Liver (tissue), 9 donors: Measurements from ENCODE around the gene CREBL2. TPM values are rescaled to one million over a fixed set of nuclear protein-coding genes. Genes with fewer than 3 reads are reported as not detected.

ENCODE experiments used
- DNase-seq: peaks from one replicate; pipeline ENCODE4 v3.0.0-alpha.2; 2017; ENCODE audit warnings: low spot score
- H3K27ac ChIP-seq, 2 donors: one replicate each; pipeline ENCODE4 v1.7.0; 2013; ENCODE audit warnings: inconsistent platforms in 2 of 2, low read length in 2 of 2, control low read depth in 1 of 2, low read depth in 1 of 2, mild to moderate bottlenecking in 1 of 2
- H3K27me3 ChIP-seq, 4 donors: one replicate each; pipeline versions ENCODE4 v1.6.1 to v1.7.0; 2013; ENCODE audit warnings: low read length in 3 of 4, inconsistent platforms in 1 of 4, mild to moderate bottlenecking in 1 of 4, moderate library complexity in 1 of 4; ENCODE audit not compliant: control insufficient read depth in 4 of 4, insufficient read depth in 4 of 4
- H3K36me3 ChIP-seq, 4 donors: one replicate each; pipeline versions ENCODE4 v1.6.1 to v1.7.0; 2013; ENCODE audit warnings: low read length in 3 of 4, mild to moderate bottlenecking in 3 of 4, low read depth in 1 of 4, moderate library complexity in 1 of 4; ENCODE audit not compliant: control insufficient read depth in 4 of 4, insufficient read depth in 3 of 4
- H3K4me1 ChIP-seq, 4 donors: one replicate each; pipeline versions ENCODE4 v1.6.1 to v1.7.0; 2013; ENCODE audit warnings: low read length in 3 of 4, mild to moderate bottlenecking in 3 of 4, moderate library complexity in 1 of 4; ENCODE audit not compliant: control insufficient read depth in 4 of 4, insufficient read depth in 4 of 4
- H3K4me3 ChIP-seq, 3 donors: one replicate each; pipeline versions ENCODE4 v1.6.1 to v1.7.0; 2013; ENCODE audit warnings: low read length in 3 of 3, control low read depth in 1 of 3, low read depth in 1 of 3, mild to moderate bottlenecking in 1 of 3
- H3K9ac ChIP-seq, 2 donors: one replicate each; pipeline ENCODE4 v1.7.0; 2013; ENCODE audit warnings: low read length in 2 of 2, mild to moderate bottlenecking in 2 of 2, moderate library complexity in 2 of 2, control low read depth in 1 of 2, low read depth in 1 of 2
- H3K9me3 ChIP-seq, 4 donors: one replicate each; pipeline versions ENCODE4 v1.6.1 to v1.7.0; 2013; ENCODE audit warnings: low read length in 3 of 4; ENCODE audit not compliant: control insufficient read depth in 4 of 4
- EGR1 ChIP-seq, 2 donors: IDR thresholded peaks; 2 replicates each; pipeline ENCODE4 v1.6.1; 2016 to 2018; ENCODE audit warnings: antibody characterized with exemption in 2 of 2, low read depth in 2 of 2
- FOXA1 ChIP-seq: IDR thresholded peaks from 2 replicates; pipeline ENCODE4 v1.6.1; 2016; ENCODE audit warnings: antibody characterized with exemption
- FOXA2 ChIP-seq: IDR thresholded peaks from 2 replicates; pipeline ENCODE4 v1.6.1; 2016; ENCODE audit warnings: antibody characterized with exemption
- GABPA ChIP-seq, 2 donors: IDR thresholded peaks in 1 of 2; conservative IDR thresholded peaks in 1 of 2; 2 replicates each; pipeline ENCODE4 v1.6.1; 2016; ENCODE audit warnings: antibody characterized with exemption in 2 of 2, mild to moderate bottlenecking in 1 of 2, moderate library complexity in 1 of 2
- HNF4A ChIP-seq, 2 donors: conservative IDR thresholded peaks; 2 replicates each; pipeline ENCODE4 v1.6.1; 2016; ENCODE audit warnings: antibody characterized with exemption in 2 of 2, mild to moderate bottlenecking in 2 of 2
- HNF4G ChIP-seq: IDR thresholded peaks from 2 replicates; pipeline ENCODE4 v1.6.1; 2016; ENCODE audit warnings: antibody characterized with exemption
- JUND ChIP-seq, 2 donors: IDR thresholded peaks; 2 replicates each; pipeline ENCODE4 v1.6.1; 2016; ENCODE audit warnings: antibody characterized with exemption in 2 of 2
- MAX ChIP-seq: IDR thresholded peaks from 2 replicates; pipeline ENCODE4 v1.6.1; 2016; ENCODE audit warnings: antibody characterized with exemption
- NR2F2 ChIP-seq: IDR thresholded peaks from 2 replicates; pipeline ENCODE4 v1.6.1; 2016; ENCODE audit warnings: antibody characterized with exemption
- RAD21 ChIP-seq, 2 donors: IDR thresholded peaks; 2 replicates each; pipeline ENCODE4 v1.6.1; 2016; ENCODE audit warnings: antibody characterized with exemption in 2 of 2, mild to moderate bottlenecking in 2 of 2
- RXRA ChIP-seq, 2 donors: IDR thresholded peaks; 2 replicates each; pipeline ENCODE4 v1.6.1; 2017 to 2018; ENCODE audit warnings: antibody characterized with exemption in 2 of 2, mild to moderate bottlenecking in 1 of 2
- SP1 ChIP-seq: IDR thresholded peaks from 2 replicates; pipeline ENCODE4 v1.6.1; 2018; ENCODE audit warnings: antibody characterized with exemption, mild to moderate bottlenecking
- TAF1 ChIP-seq: conservative IDR thresholded peaks from 2 replicates; pipeline ENCODE4 v1.6.1; 2016; ENCODE audit warnings: antibody characterized with exemption, mild to moderate bottlenecking
- YY1 ChIP-seq: IDR thresholded peaks from 2 replicates; pipeline ENCODE4 v1.6.1; 2016; ENCODE audit warnings: antibody characterized with exemption, mild to moderate bottlenecking
- WGBS: extraction: QIAGEN DNeasy Blood & Tissue Kit; methylation state at CpG from one replicate; pipeline ENCODE4 v1.1.7; 2013; 5-methylcytosine and 5-hydroxymethylcytosine counted together
- polyA plus RNA-seq, 2 donors: library from polyadenylated mRNA; stranded (reverse) in 1 of 2; unstranded in 1 of 2; fragments of 200-250 nt in 1 of 2; fragments of >200 nt in 1 of 2; fragmentation: Nextera tagmentation in 1 of 2; extraction: Ambion mirVana in 1 of 2; gene quantifications; one replicate each; pipeline versions ENCODE4 v1.2.1 to v1.2.3, GENCODE V29; 2013 to 2015
- total RNA-seq, 2 donors: library from RNA; depleted of rRNA; stranded (reverse); fragments of >200 nt; gene quantifications; one replicate each; pipeline ENCODE4 v1.2.3, GENCODE V29; 2014
- TF ChIP-seq, protein P1 (sequence below): fragments of 150-350 bp; IDR thresholded peaks from 2 replicates; pipeline ENCODE4 v1.5.1; 2017; ENCODE audit warnings: improper control_type of control experiment, low read depth, low read length; ENCODE audit not compliant: missing input control
- TF ChIP-seq, protein P2 (sequence below): IDR thresholded peaks from 2 replicates; pipeline ENCODE4 v1.6.1; 2016; ENCODE audit warnings: antibody characterized with exemption
- TF ChIP-seq, protein P3 (sequence below): IDR thresholded peaks from 2 replicates; pipeline ENCODE4 v1.6.1; 2016; ENCODE audit warnings: antibody characterized with exemption
- TF ChIP-seq, protein P4 (sequence below): IDR thresholded peaks from 2 replicates; pipeline ENCODE4 v1.6.1; 2016; ENCODE audit warnings: antibody characterized with exemption, mild to moderate bottlenecking
- donor health status: healthy.
- donor health status: healthy.
- donor health status: healthy.
- donor health status: healthy.
- donor health status: healthy.

CREBL2 gene
- total and polyA plus RNA-seq, 4 donors: 14.6 to 27.4 (median 19.0) TPM

GRCh38 chr12:12627308-12627827 is 15.7 kb downstream of the CREBL2 start:
- Histone ChIP-seq H3K36me3 (peaks cover 0 to 3% (median 0%) of the 10 kb centered on the region in 4 donors), H3K27me3 (no peaks in the 10 kb centered on the region), H3K27ac (no peak overlapping the region), H3K4me3 (no peak overlapping the region), H3K9me3 (no peaks in the 10 kb centered on the region), H3K4me1 (peaks cover 0 to 19% (median 6%) of the 10 kb centered on the region in 4 donors), H3K9ac (no peak overlapping the region)
- no peak for DNase-seq
- no peak for TF ChIP-seq HNF4G
- TF ChIP-seq RAD21 (IDR thresholded peaks at IDR 0.05): no peak
- no peak for TF ChIP-seq JUND (IDR thresholded peaks at IDR 0.05)
- TF ChIP-seq GABPA (IDR thresholded peaks at IDR 0.05 in 1 of 2, conservative IDR thresholded peaks at IDR 0.05 in 1 of 2): no peak
- no peak for TF ChIP-seq EGR1 (IDR thresholded peaks at IDR 0.05; ENCODE audit: low read depth in 2 of 2)
- no peak for TF ChIP-seq MAX
- TF ChIP-seq, protein P1, sequence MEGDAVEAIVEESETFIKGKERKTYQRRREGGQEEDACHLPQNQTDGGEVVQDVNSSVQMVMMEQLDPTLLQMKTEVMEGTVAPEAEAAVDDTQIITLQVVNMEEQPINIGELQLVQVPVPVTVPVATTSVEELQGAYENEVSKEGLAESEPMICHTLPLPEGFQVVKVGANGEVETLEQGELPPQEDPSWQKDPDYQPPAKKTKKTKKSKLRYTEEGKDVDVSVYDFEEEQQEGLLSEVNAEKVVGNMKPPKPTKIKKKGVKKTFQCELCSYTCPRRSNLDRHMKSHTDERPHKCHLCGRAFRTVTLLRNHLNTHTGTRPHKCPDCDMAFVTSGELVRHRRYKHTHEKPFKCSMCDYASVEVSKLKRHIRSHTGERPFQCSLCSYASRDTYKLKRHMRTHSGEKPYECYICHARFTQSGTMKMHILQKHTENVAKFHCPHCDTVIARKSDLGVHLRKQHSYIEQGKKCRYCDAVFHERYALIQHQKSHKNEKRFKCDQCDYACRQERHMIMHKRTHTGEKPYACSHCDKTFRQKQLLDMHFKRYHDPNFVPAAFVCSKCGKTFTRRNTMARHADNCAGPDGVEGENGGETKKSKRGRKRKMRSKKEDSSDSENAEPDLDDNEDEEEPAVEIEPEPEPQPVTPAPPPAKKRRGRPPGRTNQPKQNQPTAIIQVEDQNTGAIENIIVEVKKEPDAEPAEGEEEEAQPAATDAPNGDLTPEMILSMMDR: no peak
- no peak for TF ChIP-seq NR2F2
- TF ChIP-seq TAF1: no peak
- TF ChIP-seq, protein P2, sequence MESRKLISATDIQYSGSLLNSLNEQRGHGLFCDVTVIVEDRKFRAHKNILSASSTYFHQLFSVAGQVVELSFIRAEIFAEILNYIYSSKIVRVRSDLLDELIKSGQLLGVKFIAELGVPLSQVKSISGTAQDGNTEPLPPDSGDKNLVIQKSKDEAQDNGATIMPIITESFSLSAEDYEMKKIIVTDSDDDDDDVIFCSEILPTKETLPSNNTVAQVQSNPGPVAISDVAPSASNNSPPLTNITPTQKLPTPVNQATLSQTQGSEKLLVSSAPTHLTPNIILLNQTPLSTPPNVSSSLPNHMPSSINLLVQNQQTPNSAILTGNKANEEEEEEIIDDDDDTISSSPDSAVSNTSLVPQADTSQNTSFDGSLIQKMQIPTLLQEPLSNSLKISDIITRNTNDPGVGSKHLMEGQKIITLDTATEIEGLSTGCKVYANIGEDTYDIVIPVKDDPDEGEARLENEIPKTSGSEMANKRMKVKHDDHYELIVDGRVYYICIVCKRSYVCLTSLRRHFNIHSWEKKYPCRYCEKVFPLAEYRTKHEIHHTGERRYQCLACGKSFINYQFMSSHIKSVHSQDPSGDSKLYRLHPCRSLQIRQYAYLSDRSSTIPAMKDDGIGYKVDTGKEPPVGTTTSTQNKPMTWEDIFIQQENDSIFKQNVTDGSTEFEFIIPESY: no peak
- no peak for TF ChIP-seq FOXA1
- no peak for TF ChIP-seq HNF4A (conservative IDR thresholded peaks at IDR 0.05)
- no peak for TF ChIP-seq YY1
- WGBS: 89% methylated on average over 2 of the region's 2 CpGs

GRCh38 chr12:12628013-12628412 is 16.3 kb downstream of the CREBL2 start:
- H3K27ac ChIP-seq: no peak overlapping the region

More at GRCh38 chr12:12628013-12628412, 16.3 kb downstream of the CREBL2 start:
- Histone ChIP-seq H3K9ac (no peak overlapping the region), H3K9me3 (no peaks in the 10 kb centered on the region), H3K4me1 (peaks cover 0 to 19% (median 6%) of the 10 kb centered on the region in 4 donors), H3K36me3 (peaks cover 0 to 3% (median 0%) of the 10 kb centered on the region in 4 donors), H3K27me3 (no peaks in the 10 kb centered on the region), H3K4me3 (no peak overlapping the region)
- 97% methylated on average over 4 of the region's 4 CpGs for WGBS
- no peak for DNase-seq
- TF ChIP-seq, protein P1: no peak
- TF ChIP-seq, protein P3, sequence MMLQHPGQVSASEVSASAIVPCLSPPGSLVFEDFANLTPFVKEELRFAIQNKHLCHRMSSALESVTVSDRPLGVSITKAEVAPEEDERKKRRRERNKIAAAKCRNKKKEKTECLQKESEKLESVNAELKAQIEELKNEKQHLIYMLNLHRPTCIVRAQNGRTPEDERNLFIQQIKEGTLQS: no peak
- TF ChIP-seq, protein P2: no peak
- no peak for TF ChIP-seq RXRA (IDR thresholded peaks at IDR 0.05)
- TF ChIP-seq HNF4G: no peak
- TF ChIP-seq FOXA1: no peak
- TF ChIP-seq SP1: no peak
- TF ChIP-seq, protein P4, sequence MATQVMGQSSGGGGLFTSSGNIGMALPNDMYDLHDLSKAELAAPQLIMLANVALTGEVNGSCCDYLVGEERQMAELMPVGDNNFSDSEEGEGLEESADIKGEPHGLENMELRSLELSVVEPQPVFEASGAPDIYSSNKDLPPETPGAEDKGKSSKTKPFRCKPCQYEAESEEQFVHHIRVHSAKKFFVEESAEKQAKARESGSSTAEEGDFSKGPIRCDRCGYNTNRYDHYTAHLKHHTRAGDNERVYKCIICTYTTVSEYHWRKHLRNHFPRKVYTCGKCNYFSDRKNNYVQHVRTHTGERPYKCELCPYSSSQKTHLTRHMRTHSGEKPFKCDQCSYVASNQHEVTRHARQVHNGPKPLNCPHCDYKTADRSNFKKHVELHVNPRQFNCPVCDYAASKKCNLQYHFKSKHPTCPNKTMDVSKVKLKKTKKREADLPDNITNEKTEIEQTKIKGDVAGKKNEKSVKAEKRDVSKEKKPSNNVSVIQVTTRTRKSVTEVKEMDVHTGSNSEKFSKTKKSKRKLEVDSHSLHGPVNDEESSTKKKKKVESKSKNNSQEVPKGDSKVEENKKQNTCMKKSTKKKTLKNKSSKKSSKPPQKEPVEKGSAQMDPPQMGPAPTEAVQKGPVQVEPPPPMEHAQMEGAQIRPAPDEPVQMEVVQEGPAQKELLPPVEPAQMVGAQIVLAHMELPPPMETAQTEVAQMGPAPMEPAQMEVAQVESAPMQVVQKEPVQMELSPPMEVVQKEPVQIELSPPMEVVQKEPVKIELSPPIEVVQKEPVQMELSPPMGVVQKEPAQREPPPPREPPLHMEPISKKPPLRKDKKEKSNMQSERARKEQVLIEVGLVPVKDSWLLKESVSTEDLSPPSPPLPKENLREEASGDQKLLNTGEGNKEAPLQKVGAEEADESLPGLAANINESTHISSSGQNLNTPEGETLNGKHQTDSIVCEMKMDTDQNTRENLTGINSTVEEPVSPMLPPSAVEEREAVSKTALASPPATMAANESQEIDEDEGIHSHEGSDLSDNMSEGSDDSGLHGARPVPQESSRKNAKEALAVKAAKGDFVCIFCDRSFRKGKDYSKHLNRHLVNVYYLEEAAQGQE: no peak
- no peak for TF ChIP-seq GABPA (IDR thresholded peaks at IDR 0.05 in 1 of 2, conservative IDR thresholded peaks at IDR 0.05 in 1 of 2)
- no peak for TF ChIP-seq MAX
- TF ChIP-seq FOXA2: no peak
- no peak for TF ChIP-seq JUND (IDR thresholded peaks at IDR 0.05)
